Stimulated activated CD4-positive, alpha-beta T cell treated with anti-CD3 and anti-CD28 coated beads, Interleukin-1b, Interleukin-23, amount 100 ng/mL, for 4 hours (primary cell): ENCODE results near the gene C2orf72.
"Not testable (repeated sequence)": the region's sequence is repeated elsewhere in the genome, so short reads cannot be mapped to it uniquely, and the experiment has no call there.

ENCODE experiments used
- DNase-seq, 2 donors: peaks; one replicate each; pipeline ENCODE4 v3.0.0-alpha.2; 2020; ENCODE audit warnings: low read depth in 2 of 2

C2orf72 gene

GRCh38 chr2:231043796-231044195 lies 6.5 kb downstream of the C2orf72 start:
- DNase-seq, result no peak

GRCh38 chr2:231046916-231047273 lies 9.6 kb downstream of the C2orf72 start:
- no peak for DNase-seq

- DNase-seq, result no peak
These were observed 10.1 kb downstream of the C2orf72 start for GRCh38 chr2:231047274-231047922.

- DNase-seq, result no peak
These were observed 10.9 kb downstream of the C2orf72 start for GRCh38 chr2:231047923-231048915.

- no peak for DNase-seq
These were observed 12.1 kb downstream of the C2orf72 start for GRCh38 chr2:231049286-231050017.

- DNase-seq, result no peak
These were observed 12.9 kb downstream of the C2orf72 start for GRCh38 chr2:231050018-231050901.

GRCh38 chr2:231051116-231051515 lies 13.8 kb downstream of the C2orf72 start:
- no peak for DNase-seq

GRCh38 chr2:231052494-231053451 lies 15.4 kb downstream of the C2orf72 start:
- DNase-seq, result peak; percentile 68 to 79

- no peak for DNase-seq
These were observed 16.5 kb downstream of the C2orf72 start for GRCh38 chr2:231053846-231054245.

GRCh38 chr2:231056453-231057416 lies 19.4 kb downstream of the C2orf72 start, which contains the start of gene PSMD1:
Gene PSMD1, plus strand, starts transcription at chr2:231056867. Its CDS starts 159 bp downstream, at chr2:231057026.
- peak; percentile 89 to 92 for DNase-seq

- no peak for DNase-seq
These were observed 20.3 kb downstream of the C2orf72 start for GRCh38 chr2:231057590-231057989.

- DNase-seq, result no peak
These were observed 21.6 kb downstream of the C2orf72 start for GRCh38 chr2:231058761-231059550.

GRCh38 chr2:231059756-231060155 lies 22.4 kb downstream of the C2orf72 start:
- DNase-seq, result no peak

- DNase-seq, result no peak
These were observed 25.5 kb downstream of the C2orf72 start for GRCh38 chr2:231062776-231063175.

GRCh38 chr2:231063347-231063746 lies 26.0 kb downstream of the C2orf72 start:
- DNase-seq, result no peak

- no peak for DNase-seq
These were observed 28.6 kb downstream of the C2orf72 start for GRCh38 chr2:231065966-231066365.

GRCh38 chr2:231067531-231067930 lies 30.2 kb downstream of the C2orf72 start:
- DNase-seq, result not testable (repeated sequence)
